NCI-H1694 treated with DMSO at 0.1 percent for 48 hours (cell line): Measurements from ENCODE around the gene CELF2.

Experiments
- DNase-seq: peaks from one replicate; lab custom pipeline; 2025; lab: John Stamatoyannopoulos, UW

The CELF2 gene

DNA sequence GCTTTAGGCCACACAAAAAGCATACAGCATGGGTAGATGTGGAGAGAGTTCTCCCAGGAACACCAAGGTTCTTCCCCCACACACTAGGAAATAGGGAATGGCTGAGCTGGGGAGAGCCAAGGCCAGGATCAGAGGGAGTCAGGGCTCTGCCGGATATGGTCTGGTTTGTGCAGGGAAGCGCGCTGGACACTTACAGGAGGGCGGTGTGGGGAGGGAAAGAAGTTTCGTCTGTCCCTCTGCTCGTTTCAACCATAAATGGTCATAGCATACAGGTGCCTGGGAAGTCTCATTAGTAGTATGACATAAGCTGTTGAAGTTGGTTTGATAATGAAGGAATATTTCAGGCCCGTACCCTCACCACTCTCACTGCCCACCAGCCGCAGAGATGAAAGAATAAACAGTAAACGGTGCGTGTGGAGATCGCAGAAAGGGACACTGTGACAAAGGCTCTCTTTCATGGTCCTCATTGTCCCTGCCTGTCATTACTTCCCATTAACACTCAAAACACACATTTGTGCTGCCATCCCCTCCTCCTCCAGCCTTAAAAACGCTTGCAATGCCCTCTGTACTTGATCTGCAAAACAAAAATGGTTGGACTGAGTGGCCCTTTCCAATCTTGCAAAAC, 207.2 kb downstream of the CELF2 start:
- DNase-seq = no peak

DNA sequence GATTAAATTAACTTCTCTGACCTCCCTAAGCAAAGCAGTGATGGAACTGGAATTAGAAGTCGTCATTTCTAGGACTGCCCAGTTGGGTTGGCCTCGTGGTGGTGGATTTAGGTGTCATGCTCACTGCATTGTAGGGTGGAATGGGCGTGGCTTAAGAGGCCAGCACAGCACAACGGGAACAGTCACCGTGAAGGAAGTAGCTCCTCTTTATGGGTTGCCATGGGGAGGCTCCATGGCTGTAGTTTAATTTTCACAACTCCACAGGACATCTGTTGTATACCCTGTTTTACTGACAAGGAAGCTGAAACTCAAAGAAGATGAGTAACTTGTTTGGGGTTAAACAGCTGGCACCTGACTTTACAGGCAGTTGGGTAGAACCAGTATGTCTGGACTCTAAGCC, 208.3 kb downstream of the CELF2 start:
- DNase-seq = no peak

DNA sequence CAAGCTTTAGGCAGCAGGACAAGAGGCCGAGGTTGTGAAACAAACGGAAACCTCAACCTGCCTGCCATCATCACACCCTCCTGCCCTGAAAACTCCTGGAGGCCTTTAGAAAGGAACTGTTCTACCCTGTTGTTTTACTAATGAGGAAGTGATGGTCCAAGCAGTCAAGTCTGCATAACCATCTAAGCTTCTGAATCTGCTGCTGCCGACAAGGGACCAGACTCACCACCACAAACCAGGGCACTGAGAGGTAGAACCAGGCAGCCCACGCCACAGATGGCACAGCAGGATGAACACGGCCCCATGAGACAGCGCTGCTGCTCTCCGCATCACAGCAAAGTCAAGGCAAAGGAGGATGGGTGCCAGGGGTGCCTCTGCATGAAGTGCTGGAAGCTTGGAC, 209.4 kb downstream of the CELF2 start:
- DNase-seq = no peak

DNA sequence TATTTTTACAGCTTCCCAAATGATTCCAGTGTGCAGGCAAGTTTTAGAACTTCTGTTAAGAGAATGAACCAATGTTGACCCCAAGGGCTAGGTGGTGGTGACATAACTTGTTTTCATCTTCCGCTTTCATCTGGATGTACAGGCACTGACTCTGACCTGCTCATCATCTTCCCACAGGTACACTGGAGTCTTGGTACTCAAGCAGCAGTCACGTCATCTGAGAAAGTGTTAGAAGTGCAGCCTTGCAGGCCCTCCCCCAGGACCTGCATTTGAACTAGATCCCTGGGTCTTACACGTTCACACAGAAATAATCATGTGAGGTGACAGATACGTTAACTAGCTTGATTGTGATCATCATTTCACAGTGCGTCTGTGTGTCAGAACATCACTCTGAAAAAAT, 212.2 kb downstream of the CELF2 start:
- DNase-seq = no peak

DNA sequence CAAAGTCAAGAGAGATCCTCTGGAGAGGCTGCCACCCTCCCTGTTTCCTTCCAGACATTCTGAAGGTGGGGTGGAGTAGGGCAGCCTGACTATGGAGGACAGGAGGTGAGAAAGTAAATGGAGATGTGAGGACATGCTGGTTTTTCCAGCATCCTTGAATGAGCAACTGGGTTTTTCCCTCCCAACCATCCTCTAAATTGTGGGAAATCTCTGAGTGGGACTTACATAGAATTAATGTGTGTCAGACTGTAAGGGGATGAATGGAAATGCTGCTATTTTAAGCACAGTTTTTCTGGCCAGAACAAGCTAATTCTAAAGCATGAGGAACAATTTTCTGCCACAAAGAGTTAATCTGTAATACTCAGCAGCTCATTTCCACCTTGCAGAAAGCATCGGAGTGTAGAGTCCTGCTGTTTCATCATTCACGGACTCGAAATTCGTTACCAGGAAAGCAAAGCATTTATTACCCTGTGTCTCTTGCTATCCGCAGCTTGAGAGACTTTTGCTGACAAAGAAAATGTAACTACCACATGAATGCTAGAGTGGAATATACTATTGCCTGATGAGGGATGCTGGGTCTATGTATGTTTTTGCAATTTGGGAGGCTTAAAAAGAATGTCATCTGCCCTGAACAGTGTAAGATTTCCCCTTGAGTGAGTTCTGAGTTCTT, 213.0 kb downstream of the CELF2 start:
- DNase-seq = no peak

DNA sequence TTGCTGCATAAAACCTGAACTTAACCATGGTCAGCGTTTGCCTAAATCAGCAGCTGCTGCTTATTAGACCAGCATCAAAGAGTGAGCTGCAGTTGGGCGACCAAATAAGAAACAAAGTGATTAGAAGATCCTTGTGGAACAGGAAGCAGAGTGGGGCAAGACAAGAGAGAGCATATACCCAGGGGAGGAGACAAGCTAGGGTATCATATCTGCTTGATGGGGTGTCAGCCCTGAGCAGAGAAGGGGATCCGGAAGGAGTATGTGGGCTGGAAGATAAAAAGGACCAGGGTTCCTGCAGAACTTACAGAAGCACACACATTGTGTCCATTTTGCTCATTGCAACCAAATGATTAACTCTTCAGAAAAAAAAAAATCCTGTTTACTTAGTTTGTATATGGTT, 213.6 kb downstream of the CELF2 start:
- no peak for DNase-seq

DNA sequence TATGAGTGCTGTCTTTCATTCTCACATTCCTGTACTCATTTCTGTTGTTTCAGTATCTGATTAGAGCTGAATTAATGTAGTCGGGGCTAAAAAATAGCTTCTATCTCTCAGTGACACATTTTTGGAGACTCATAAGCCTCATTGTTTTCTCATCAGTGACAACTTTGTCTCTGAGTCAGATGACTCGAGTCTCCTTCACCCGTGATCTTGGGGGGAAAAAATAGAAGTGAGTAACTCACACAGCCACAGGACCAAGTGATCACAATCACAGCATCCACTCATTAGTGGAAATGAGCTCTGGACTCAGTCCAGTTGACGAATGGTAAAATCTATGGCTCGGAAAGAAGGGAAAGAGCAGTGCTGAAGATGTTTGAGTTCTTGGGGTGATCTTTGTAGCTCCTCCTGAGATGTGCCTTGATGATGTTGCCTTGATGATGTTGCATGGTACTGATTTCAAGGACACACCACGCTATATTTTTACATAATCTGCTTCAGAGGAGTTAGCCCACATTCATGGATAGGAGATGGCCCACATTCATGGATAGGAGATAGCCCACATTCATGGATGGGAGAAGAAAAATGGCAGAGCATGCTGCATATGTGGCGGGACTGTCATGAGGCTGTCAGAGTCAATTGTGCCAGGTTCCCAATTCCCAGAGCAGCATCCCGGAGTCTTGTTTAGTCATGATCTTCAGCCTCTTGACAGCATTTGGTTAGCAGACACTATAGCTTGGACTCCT, 214.7 kb downstream of the CELF2 start:
- no peak for DNase-seq

DNA sequence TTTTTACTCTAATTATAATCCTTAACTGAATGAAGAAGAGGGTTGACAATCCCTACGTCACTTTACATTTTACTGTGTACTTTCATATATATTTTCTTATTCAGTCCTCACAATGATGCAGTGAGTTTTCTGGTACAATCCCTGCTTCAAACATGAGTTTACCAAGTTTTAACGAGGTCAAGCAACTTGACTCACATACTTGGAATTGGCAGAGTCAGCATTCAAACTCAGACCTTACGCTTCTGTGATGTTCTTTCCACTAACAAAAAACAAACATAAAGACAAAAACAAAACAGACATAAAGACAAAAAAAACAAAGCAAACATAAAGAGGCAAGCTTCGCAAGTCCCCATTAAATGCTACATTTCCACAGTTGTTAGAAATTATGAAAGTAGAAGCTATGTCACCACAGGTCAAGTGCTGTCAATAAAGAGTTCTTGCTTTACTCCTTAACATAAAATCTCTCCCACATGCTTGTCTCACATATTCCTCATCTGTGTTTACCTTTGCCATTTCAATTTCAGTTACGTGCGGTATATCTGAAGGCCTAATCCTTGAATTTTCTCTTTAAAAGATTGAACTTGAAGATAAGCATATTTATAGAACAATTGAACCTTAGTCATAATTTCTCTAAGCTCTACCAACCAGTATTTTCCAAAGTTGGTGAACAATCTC, 217.3 kb downstream of the CELF2 start:
- no peak for DNase-seq

DNA sequence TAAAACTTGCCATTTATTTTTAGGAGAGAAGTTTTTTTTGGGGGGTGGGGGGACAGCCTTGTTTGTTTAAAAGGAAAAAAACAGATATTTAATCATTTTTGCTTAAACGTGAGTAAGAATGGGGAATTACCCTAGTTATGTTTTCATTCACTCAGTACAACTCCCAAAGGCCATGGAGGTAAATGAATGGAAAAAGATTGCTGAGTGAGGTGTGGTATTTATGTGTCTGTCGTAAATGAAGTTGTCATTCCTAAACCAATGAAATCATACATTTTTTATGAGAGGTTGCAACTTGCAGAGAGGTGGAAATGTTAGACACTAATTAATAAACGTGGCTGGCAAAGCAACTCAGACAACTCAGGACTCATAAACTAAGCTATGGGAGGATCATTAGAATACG, 218.1 kb downstream of the CELF2 start:
- DNase-seq = no peak

DNA sequence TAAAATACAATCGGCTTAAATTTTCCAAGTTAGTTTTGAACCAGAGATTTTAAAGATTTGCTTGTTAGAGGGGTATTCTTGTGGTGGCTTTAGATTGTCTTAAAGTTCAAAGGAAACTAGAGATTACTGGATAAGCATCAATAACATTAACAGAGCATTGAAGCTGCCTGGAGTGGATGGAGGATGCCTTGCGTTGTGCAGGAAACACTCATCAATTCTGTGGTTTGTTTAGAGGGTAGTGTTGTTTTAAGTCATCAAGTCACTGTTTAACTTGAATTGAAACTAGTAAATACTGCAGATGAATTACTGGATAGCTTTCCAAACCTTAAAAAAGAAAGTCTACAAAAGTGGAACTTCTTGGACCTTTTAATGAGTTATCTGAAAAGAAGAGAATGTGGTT, 218.6 kb downstream of the CELF2 start:
- DNase-seq = no peak

DNA sequence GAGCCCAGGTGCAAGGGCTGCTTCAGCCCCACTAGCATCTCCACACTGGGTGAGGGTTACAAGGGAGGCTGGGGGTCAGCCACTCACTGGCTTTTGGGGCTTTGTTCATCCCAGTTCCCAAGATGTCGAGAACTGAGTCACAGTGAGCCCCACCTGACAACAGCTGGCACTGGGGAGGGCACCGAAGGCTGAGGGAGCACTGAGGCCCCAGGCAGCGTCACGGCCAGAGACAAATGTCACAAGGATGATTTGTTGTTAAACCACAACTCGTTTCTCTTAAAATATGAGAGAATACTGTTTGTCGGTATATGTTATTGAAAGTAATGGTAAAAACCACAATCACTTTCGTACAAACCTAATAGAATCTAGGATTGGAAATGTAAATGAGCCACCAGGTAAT, 219.9 kb downstream of the CELF2 start:
- DNase-seq = no peak

DNA sequence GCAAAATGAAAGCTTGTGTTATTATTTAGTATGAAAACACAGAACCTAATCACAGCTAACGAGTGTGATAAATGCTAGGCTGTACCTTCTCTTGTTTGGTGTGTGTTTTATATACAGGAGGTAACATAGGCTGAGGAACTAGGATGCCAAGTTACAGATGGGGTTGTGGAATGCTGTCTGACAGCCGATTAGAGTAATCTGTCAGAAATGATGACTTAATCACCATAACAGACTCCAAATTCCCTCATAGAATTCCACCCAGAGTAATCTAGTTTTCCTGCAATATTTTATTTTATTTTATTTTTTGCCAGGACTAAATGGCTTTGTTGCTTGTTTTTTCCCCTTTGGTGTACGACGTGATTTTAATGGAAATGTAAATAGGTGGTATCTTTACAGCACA, 221.2 kb downstream of the CELF2 start:
- DNase-seq = no peak

DNA sequence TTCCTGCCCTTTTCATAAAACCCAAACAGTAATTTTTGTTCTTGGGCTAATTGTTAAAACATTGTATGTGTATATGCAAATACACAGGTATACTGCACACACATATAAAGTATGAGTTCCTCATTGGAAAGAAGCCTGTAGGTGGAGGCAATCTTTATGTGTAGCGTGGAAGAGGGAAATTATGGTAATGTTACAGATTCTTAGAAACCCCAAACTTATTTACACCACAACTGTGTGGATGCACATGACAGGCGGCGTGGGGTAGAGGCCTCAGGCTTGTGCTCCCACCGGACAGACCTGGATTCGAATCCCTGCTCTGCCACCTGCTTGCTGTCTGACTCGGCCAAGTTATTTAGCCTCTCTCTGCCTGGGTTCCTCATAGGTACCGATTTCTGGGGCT, 223.0 kb downstream of the CELF2 start:
- DNase-seq = no peak

DNA sequence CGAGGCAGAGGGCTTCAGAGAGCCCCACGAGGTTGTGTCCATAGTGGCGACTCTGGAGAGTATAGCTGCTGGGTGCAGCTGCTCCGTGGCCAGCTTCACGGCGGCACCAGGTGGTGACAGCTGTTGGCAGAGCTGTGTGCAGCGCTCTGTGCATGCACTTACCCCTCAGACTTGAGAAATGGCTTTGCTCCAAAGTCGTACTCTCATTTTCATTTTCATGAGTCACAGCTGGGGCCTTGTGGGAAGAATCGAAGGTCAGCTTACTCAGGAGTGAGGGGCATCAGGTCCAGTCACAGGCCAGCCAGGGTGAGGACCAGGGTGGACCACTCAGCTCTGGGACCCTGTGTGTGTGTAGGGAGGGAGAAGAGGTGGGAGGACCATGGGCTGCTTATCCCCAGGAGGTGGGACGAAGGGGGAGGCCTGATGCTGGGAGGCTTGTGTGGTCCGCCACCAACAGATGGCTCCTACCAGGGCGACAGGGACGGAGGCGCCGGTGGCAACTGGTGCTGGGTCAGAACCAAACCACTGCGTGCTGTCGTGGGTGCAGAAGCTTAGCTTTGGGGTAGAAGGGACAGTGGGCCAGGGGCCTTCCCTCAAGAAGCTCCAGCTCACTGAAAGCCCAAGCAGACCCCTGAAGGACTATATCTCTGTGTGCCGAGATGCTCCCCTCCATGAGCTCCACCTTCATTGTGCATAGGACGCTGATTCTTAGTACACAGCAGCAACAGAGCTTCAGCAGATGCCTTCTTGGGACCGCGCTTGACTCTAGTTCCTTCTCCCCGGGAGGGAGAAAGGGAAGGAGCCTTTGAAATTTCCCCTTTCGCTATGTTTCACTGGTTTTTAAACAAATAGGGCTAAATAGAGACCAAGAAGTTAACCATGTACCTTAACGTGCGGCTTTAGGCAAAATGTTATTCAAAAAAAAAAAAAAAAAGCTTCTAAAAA, 225.0 kb downstream of the CELF2 start:
- DNase-seq = no peak

DNA sequence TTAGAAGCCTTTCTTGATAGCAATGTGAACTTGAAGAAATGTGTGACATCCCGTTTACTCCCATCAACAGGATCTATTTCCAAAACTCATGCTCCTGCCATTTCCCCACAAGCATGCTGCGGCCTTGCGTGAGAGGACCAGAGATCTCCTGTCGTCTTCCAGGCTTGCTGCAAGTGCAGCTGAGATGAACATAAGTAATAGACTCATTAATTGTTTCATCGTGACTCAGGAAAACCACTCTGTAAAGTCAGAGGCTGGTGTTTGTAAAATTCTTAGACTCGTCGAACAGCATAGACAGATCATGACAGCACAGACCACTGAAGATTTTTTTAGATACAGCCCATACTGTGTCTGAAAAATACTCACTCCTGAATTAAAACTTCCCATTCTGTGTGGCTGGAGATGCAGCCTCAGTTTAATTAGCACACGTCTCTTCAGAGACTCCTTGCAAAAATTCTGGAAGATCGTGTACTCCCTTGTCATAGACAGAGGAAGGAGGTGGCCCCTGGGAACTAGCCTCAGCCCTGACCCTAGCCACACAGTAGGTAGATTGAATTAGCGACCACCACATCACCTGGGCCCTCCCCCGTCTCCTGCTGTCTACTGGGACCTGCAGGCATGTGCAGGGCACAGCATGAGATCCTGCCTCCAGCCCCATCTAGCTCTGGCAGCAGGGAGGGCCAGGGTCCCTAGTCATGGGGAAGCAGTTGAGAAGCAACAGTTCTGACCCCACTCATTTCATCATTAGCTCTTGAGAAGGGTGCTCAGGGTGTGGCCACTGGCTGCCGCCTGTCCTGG, 226.0 kb downstream of the CELF2 start:
- DNase-seq = no peak

DNA sequence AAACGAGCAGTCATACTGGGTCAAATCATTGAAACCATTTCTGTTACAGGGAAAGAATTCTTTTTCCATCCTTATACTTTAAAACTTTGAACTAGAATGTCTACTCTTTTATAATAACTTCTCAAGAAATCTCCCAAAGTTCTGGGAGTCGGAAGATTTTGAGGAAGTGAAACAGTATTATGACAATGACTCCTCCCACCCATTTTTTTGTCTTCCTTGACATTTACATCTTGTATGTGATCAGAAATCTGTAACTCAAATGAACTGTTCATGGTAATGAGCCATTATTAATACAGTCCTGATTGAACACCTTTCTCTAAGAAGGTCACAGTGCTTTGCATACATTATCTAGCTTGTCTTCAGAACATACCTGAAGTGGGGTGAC, 227.4 kb downstream of the CELF2 start:
- no peak for DNase-seq

DNA sequence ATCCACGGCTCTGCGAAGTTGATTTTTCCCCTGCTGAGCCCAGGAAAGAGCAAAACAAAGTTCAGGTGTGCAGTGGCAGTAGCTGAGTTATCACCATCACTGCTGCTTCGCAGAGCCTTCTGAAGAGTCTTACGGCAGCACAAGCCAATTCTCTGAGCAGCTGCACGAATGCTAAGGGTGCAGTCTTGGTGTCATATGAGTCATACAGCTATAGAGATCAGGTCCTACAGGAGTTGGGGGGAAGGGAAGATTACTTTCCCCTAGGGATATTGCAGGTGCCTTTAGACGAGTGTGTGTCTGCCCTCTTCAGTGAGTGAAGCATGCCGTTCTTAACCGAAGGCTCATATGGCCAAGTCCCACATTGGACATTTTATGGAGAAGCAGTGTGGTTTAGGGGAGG, 227.8 kb downstream of the CELF2 start:
- no peak for DNase-seq

DNA sequence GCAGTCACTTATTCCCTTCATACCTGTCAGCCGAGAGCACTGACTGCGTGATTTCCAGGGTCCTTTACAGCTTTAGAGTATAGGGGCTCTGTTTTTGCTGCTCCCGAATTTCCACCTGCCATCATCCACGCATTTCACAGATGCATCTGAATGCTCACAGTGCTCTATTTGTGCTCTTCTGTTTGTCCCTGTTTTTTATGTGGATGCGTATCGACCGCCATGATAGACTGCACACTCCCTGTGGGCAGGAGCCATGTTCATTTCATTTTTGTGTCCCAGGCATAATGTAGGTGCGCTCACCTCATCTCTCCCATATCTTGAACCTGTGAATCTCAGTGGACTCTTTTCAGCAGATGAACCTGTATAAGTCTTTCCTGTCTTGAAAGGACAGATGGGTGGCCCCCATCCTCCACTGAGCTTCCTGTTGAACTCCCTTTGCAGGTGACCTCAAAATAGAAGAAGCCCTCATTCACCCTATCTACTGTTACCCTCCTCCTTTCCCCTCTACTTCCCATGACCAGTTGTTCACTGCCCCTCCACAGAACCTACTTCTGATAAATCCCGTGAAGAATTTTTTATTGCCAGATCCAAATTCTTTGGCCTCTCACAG, 228.4 kb downstream of the CELF2 start:
- no peak for DNase-seq

DNA sequence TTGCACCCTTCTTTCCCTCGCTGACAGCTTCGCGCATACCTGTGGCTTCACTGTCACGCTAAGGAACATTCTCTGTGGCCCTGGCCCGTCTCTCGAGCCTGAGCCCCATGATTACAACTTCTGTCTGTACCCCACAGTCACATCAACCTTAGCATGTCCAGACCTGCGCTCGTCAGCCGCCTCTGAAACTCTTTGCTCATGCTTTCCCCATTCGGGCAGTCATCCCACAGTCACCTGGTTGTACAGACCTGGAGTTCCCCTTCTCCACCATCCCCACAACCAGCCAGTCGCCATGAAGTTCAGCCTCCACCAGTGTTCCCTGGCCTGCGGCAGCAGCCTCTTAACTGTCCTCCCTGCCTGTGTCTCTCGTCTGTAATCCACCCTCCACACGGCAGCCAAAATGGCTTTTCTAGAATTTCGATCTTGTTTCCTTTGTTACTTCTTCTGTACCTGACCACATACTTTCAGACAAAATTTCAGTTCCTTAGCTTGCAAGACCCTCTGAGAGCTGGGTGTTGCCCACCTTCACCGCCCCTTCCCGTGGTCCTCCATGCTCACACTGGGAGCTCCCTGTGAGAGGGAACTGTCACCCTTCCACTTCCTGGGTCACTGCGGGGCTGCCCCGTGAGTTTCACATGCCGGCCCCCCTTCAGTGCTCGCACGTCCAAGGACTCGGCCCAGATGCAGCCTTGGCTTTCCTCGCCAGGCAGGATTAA, 229.2 kb downstream of the CELF2 start:
- DNase-seq = no peak
